SK-N-SH (cell line): ENCODE results near the gene ADRM1. TPM values are rescaled to one million over a fixed set of nuclear protein-coding genes. Genes with fewer than 3 reads are reported as not detected.

Experiments
- CTCF ChIA-PET: fragments of 300-600, 350-600 bp; formaldehyde crosslinking; extraction: SDS; loops from one replicate; lab custom pipeline; 2021; lab: Yijun Ruan, JAX
- POLR2A ChIA-PET: fragments of 350-600 bp; sonication (Branson Sonifier 250); formaldehyde crosslinking; extraction: SDS; loops from one replicate; lab custom pipeline; 2020; ENCODE audit warnings: antibody characterized with exemption, inconsistent platforms; lab: Yijun Ruan, JAX
- DNase-seq: peaks from one replicate; pipeline ENCODE4 v3.0.0; 2012
- H2AFZ ChIP-seq: fragments of 200-600 bp; sonication (generic); 2 replicates; pipeline ENCODE4 v1.8.1; 2016; ENCODE audit warnings: antibody characterized with exemption, mild to moderate bottlenecking, low read depth
- H3F3A ChIP-seq: fragments of 200-600 bp; sonication (generic); replicated peaks from 2 replicates; pipeline ENCODE3; 2016; ENCODE audit warnings: antibody characterized with exemption, mild to moderate bottlenecking; ENCODE audit not compliant: insufficient read depth
- H3K27ac ChIP-seq, 2 experiments: fragments of 200-500 bp in 1 of 2; fragments of 200-600 bp in 1 of 2; sonication (Bioruptor generic) in 1 of 2; sonication (generic), shearing (Covaris generic) in 1 of 2; 2 replicates each; pipeline versions ENCODE4 v1.5.1 to v1.6.1; 2014 to 2016; ENCODE audit warnings: low read depth in 2 of 2, inconsistent platforms in 1 of 2, low read length in 1 of 2, mild to moderate bottlenecking in 1 of 2, mixed read lengths in 1 of 2
- H3K27me3 ChIP-seq: fragments of 200-600 bp; sonication (generic), shearing (Covaris generic); 2 replicates; pipeline ENCODE4 v1.6.1; 2016; ENCODE audit warnings: mixed run types; ENCODE audit not compliant: insufficient read depth
- H3K36me3 ChIP-seq, 2 experiments: fragments of 200-500 bp in 1 of 2; fragments of 200-600 bp in 1 of 2; sonication (Bioruptor generic) in 1 of 2; sonication (generic) in 1 of 2; replicated peaks in 1 of 2; 2 replicates each; pipeline versions ENCODE3 to v1.5.1; 2014 to 2016; ENCODE audit warnings: low read length in 1 of 2, mild to moderate bottlenecking in 1 of 2; ENCODE audit not compliant: insufficient read depth in 2 of 2, control insufficient read depth in 1 of 2
- H3K4me1 ChIP-seq, 2 experiments: fragments of 200-500 bp in 1 of 2; fragments of 200-600 bp in 1 of 2; sonication (Bioruptor generic) in 1 of 2; sonication (generic), shearing (Covaris generic) in 1 of 2; 2 replicates each; pipeline versions ENCODE4 v1.5.1 to v1.6.1; 2014 to 2016; ENCODE audit warnings: low read depth in 1 of 2, low read length in 1 of 2, mixed run types in 1 of 2; ENCODE audit not compliant: insufficient read depth in 2 of 2, control insufficient read depth in 1 of 2
- H3K4me2 ChIP-seq: fragments of 200-600 bp; sonication (generic), shearing (Covaris generic); 2 replicates; pipeline ENCODE4 v1.6.1; 2017; ENCODE audit warnings: mixed run types
- H3K4me3 ChIP-seq, 2 experiments: fragments of 200-500 bp in 1 of 2; fragments of 200-600 bp in 1 of 2; sonication (Bioruptor generic) in 1 of 2; sonication (generic), shearing (Covaris generic) in 1 of 2; 2 replicates each; pipeline versions ENCODE4 v1.5.1 to v1.8.1; 2014 to 2016; ENCODE audit warnings: low read depth in 2 of 2, inconsistent platforms in 1 of 2, low read length in 1 of 2, mild to moderate bottlenecking in 1 of 2, mixed read lengths in 1 of 2, moderate library complexity in 1 of 2
- H3K79me2 ChIP-seq: fragments of 200-600 bp; sonication (generic); 2 replicates; pipeline ENCODE4 v1.8.1; 2017; ENCODE audit warnings: mild to moderate bottlenecking; ENCODE audit not compliant: insufficient read depth
- H3K9ac ChIP-seq: fragments of 200-600 bp; sonication (generic); 2 replicates; pipeline ENCODE4 v1.6.1; 2017; ENCODE audit warnings: mixed run types
- H3K9me2 ChIP-seq: fragments of 200-600 bp; sonication (generic); 2 replicates; pipeline ENCODE4 v1.6.1; 2017; ENCODE audit warnings: mixed run types
- H3K9me3 ChIP-seq: fragments of 200-600 bp; sonication (generic); 2 replicates; pipeline ENCODE4 v1.6.1; 2017; ENCODE audit warnings: mixed run types, mild to moderate bottlenecking, moderate library complexity
- H4K20me1 ChIP-seq: fragments of 200-600 bp; sonication (generic); 2 replicates; pipeline ENCODE4 v1.6.1; 2017; ENCODE audit warnings: mild to moderate bottlenecking, mixed run types; ENCODE audit not compliant: insufficient read depth
- CHD2 ChIP-seq: fragments of 150-350 bp; IDR thresholded peaks from 2 replicates; pipeline ENCODE4 v1.6.1; 2018; ENCODE audit warnings: low read length; ENCODE audit not compliant: partially characterized antibody
- EP300 ChIP-seq, 2 experiments: IDR thresholded peaks; 2 replicates each; pipeline versions ENCODE4 v1.4.0 to v1.6.1; 2012; ENCODE audit warnings: borderline replicate concordance in 1 of 2, low read depth in 1 of 2, low read length in 1 of 2
- EZH2phosphoT487 ChIP-seq: fragments of 200-600 bp; sonication (generic); IDR thresholded peaks from 2 replicates; pipeline ENCODE4 v1.6.1; 2017; ENCODE audit warnings: low read depth, mixed run types, mild to moderate bottlenecking, antibody characterized with exemption, moderate library complexity, borderline replicate concordance
- FOSL2 ChIP-seq: IDR thresholded peaks from 2 replicates; pipeline ENCODE4 v1.4.0; 2012; ENCODE audit warnings: low read depth, mild to moderate bottlenecking, moderate library complexity, borderline replicate concordance
- FOXJ3 ChIP-seq: sonication (generic); formaldehyde crosslinking; IDR thresholded peaks from 2 replicates; pipeline ENCODE4 v1.5.1; 2020; ENCODE audit warnings: mild to moderate bottlenecking, missing genetic modification reagents
- GABPA ChIP-seq: IDR thresholded peaks from 2 replicates; pipeline ENCODE4 v1.4.0; 2012; ENCODE audit warnings: low read depth, mild to moderate bottlenecking
- GATA2 ChIP-seq: sonication (generic); formaldehyde crosslinking; IDR thresholded peaks from 2 replicates; pipeline ENCODE4 v1.5.0; 2020; ENCODE audit warnings: mild to moderate bottlenecking, missing genetic modification reagents
- JUND ChIP-seq: IDR thresholded peaks from 2 replicates; pipeline ENCODE4 v1.4.0; 2012
- MXI1 ChIP-seq: IDR thresholded peaks from 2 replicates; pipeline ENCODE4 v1.6.1; 2012; ENCODE audit warnings: mild to moderate bottlenecking, low read depth, low read length, improper control_type of control experiment
- NFIC ChIP-seq: IDR thresholded peaks from 2 replicates; pipeline ENCODE4 v1.4.0; 2012; ENCODE audit warnings: borderline replicate concordance
- RAD21 ChIP-seq: IDR thresholded peaks from 2 replicates; pipeline ENCODE4 v1.6.1; 2012; ENCODE audit warnings: mild to moderate bottlenecking, low read length
- RXRA ChIP-seq: IDR thresholded peaks from 2 replicates; pipeline ENCODE4 v1.4.0; 2012; ENCODE audit warnings: low read depth, mild to moderate bottlenecking, borderline replicate concordance
- TCF12 ChIP-seq: IDR thresholded peaks from 2 replicates; pipeline ENCODE4 v1.4.0; 2012
- TEAD4 ChIP-seq: IDR thresholded peaks from 2 replicates; pipeline ENCODE4 v1.4.0; 2012; ENCODE audit warnings: mild to moderate bottlenecking, borderline replicate concordance; ENCODE audit not compliant: insufficient read depth
- YY1 ChIP-seq: IDR thresholded peaks from 2 replicates; pipeline ENCODE4 v1.4.0; 2012; ENCODE audit warnings: low read depth, mild to moderate bottlenecking
- WGBS: methylation state at CpG from one replicate; pipeline ENCODE4 v1.1.6; 2017; ENCODE audit warnings: low lambda C conversion rate; 5-methylcytosine and 5-hydroxymethylcytosine counted together
- polyA plus RNA-seq, 3 experiments: library from polyadenylated mRNA; depleted of rRNA; stranded (reverse); fragments of >200 nt; gene quantifications; 2 replicates each; pipeline ENCODE4 v1.2.3, GENCODE V29; 2012
- TF ChIP-seq, protein P1 (sequence below): IDR thresholded peaks from 2 replicates; pipeline ENCODE4 v1.4.0; 2012; ENCODE audit warnings: low read depth, borderline replicate concordance
- TF ChIP-seq, protein P2 (sequence below): fragments of 200-600 bp; sonication (generic); IDR thresholded peaks from 2 replicates; pipeline ENCODE4 v1.6.1; 2017; ENCODE audit warnings: antibody characterized with exemption, mild to moderate bottlenecking, moderate library complexity
- TF ChIP-seq, protein P3 (sequence below): IDR thresholded peaks from 2 replicates; pipeline ENCODE4; 2012
- TF ChIP-seq, protein P4 (sequence below): IDR thresholded peaks from 2 replicates; pipeline ENCODE4 v1.6.1; 2012; ENCODE audit warnings: mild to moderate bottlenecking, low read depth, low read length, moderate library complexity
- TF ChIP-seq, protein P5 (sequence below): fragments of 150-350 bp; IDR thresholded peaks from 2 replicates; pipeline ENCODE4 v1.6.1; 2017; ENCODE audit warnings: antibody characterized with exemption, low read length, low read depth, borderline replicate concordance
- TF ChIP-seq, protein P6 (sequence below): fragments of 150-350 bp; IDR thresholded peaks from 2 replicates; pipeline ENCODE4 v1.6.1; 2016; ENCODE audit warnings: mild to moderate bottlenecking, low read depth, low read length

The ADRM1 gene
- polyA plus RNA-seq, 1 of the 3 experiments (the other 2 are of a cell fraction) = 142 TPM

DNA sequence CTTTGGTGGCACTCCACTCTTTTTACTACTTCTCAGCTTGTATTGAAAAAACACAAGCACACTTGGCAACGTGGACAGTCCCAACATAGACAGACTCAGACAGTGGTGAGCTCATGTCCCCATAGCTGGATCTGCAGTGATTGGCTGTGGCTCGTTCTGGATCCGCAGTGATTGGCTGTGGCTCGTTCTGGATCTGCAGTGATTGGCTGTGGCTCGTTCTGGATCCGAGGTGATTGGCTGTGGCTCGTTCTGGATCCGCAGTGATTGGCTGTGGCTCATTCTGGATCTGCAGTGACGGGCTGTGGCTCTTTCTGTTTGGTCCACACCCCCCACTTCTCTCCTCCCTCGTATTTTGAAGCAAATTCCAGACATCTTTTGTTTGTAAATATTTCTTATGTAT is 36.5 kb upstream of the ADRM1 start (continued):
- TF ChIP-seq, protein P1, sequence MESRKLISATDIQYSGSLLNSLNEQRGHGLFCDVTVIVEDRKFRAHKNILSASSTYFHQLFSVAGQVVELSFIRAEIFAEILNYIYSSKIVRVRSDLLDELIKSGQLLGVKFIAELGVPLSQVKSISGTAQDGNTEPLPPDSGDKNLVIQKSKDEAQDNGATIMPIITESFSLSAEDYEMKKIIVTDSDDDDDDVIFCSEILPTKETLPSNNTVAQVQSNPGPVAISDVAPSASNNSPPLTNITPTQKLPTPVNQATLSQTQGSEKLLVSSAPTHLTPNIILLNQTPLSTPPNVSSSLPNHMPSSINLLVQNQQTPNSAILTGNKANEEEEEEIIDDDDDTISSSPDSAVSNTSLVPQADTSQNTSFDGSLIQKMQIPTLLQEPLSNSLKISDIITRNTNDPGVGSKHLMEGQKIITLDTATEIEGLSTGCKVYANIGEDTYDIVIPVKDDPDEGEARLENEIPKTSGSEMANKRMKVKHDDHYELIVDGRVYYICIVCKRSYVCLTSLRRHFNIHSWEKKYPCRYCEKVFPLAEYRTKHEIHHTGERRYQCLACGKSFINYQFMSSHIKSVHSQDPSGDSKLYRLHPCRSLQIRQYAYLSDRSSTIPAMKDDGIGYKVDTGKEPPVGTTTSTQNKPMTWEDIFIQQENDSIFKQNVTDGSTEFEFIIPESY = no peak
- no peak for TF ChIP-seq RAD21
- TF ChIP-seq, protein P2, sequence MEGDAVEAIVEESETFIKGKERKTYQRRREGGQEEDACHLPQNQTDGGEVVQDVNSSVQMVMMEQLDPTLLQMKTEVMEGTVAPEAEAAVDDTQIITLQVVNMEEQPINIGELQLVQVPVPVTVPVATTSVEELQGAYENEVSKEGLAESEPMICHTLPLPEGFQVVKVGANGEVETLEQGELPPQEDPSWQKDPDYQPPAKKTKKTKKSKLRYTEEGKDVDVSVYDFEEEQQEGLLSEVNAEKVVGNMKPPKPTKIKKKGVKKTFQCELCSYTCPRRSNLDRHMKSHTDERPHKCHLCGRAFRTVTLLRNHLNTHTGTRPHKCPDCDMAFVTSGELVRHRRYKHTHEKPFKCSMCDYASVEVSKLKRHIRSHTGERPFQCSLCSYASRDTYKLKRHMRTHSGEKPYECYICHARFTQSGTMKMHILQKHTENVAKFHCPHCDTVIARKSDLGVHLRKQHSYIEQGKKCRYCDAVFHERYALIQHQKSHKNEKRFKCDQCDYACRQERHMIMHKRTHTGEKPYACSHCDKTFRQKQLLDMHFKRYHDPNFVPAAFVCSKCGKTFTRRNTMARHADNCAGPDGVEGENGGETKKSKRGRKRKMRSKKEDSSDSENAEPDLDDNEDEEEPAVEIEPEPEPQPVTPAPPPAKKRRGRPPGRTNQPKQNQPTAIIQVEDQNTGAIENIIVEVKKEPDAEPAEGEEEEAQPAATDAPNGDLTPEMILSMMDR = no peak
- TF ChIP-seq, protein P3, sequence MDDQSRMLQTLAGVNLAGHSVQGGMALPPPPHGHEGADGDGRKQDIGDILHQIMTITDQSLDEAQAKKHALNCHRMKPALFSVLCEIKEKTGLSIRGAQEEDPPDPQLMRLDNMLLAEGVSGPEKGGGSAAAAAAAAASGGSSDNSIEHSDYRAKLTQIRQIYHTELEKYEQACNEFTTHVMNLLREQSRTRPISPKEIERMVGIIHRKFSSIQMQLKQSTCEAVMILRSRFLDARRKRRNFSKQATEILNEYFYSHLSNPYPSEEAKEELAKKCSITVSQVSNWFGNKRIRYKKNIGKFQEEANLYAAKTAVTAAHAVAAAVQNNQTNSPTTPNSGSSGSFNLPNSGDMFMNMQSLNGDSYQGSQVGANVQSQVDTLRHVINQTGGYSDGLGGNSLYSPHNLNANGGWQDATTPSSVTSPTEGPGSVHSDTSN = no peak
- no peak for TF ChIP-seq EP300 (IDR thresholded peaks at IDR 0.05; ENCODE audit: borderline replicate concordance in 1 of 2, low read depth in 1 of 2, low read length in 1 of 2)
- no peak for TF ChIP-seq CHD2
- TF ChIP-seq FOSL2 = no peak

DNA sequence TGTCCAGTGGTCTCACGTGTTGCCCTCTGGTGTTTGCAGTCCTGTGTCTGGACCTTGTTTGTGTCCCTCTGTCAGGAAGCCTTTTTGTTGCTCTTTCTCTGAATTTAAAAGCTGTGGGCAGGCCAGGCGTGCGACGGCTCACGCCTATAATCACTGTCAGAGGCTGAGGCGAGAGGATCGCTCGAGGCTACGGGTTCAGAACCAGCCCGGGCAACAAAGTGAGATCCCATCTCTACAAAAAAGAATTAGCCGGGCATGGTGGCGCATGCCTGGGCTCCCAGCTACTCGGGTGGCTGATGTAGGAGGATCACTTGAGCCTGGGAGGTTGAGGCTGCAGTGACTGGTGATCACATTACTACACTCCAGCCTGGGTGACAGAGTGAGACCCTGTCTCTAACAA is 35.9 kb upstream of the ADRM1 start:
- CTCF ChIA-PET = no interaction called here
- POLR2A ChIA-PET = no interaction called here

More for the DNA sequence above, 35.9 kb upstream of the ADRM1 start:
- peaks cover 20 to 31% of the 10 kb centered on the region in 2 experiments for H3K36me3 ChIP-seq
- H3K4me3 ChIP-seq = no peak overlapping the region
- no peak for DNase-seq
- H3K4me1 ChIP-seq = no peaks in the 10 kb centered on the region
- H3F3A ChIP-seq = no peaks in the 10 kb centered on the region
- H3K27me3 ChIP-seq = no peaks in the 10 kb centered on the region
- WGBS = 96% methylated on average over 13 of the region's 13 CpGs
- H3K9me3 ChIP-seq = no peaks in the 10 kb centered on the region
- no peaks in the 10 kb centered on the region for H4K20me1 ChIP-seq
- no peak overlapping the region for H3K27ac ChIP-seq
- H3K4me2 ChIP-seq = no peak overlapping the region
- no peak for TF ChIP-seq CHD2
- TF ChIP-seq GABPA = no peak
- no peak for TF ChIP-seq TEAD4
- TF ChIP-seq, protein P4, sequence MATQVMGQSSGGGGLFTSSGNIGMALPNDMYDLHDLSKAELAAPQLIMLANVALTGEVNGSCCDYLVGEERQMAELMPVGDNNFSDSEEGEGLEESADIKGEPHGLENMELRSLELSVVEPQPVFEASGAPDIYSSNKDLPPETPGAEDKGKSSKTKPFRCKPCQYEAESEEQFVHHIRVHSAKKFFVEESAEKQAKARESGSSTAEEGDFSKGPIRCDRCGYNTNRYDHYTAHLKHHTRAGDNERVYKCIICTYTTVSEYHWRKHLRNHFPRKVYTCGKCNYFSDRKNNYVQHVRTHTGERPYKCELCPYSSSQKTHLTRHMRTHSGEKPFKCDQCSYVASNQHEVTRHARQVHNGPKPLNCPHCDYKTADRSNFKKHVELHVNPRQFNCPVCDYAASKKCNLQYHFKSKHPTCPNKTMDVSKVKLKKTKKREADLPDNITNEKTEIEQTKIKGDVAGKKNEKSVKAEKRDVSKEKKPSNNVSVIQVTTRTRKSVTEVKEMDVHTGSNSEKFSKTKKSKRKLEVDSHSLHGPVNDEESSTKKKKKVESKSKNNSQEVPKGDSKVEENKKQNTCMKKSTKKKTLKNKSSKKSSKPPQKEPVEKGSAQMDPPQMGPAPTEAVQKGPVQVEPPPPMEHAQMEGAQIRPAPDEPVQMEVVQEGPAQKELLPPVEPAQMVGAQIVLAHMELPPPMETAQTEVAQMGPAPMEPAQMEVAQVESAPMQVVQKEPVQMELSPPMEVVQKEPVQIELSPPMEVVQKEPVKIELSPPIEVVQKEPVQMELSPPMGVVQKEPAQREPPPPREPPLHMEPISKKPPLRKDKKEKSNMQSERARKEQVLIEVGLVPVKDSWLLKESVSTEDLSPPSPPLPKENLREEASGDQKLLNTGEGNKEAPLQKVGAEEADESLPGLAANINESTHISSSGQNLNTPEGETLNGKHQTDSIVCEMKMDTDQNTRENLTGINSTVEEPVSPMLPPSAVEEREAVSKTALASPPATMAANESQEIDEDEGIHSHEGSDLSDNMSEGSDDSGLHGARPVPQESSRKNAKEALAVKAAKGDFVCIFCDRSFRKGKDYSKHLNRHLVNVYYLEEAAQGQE = no peak
- TF ChIP-seq JUND = no peak
- no peak for TF ChIP-seq EZH2phosphoT487
- TF ChIP-seq TCF12 = no peak
- TF ChIP-seq, protein P5, sequence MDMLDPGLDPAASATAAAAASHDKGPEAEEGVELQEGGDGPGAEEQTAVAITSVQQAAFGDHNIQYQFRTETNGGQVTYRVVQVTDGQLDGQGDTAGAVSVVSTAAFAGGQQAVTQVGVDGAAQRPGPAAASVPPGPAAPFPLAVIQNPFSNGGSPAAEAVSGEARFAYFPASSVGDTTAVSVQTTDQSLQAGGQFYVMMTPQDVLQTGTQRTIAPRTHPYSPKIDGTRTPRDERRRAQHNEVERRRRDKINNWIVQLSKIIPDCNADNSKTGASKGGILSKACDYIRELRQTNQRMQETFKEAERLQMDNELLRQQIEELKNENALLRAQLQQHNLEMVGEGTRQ = no peak
- no peak for TF ChIP-seq MXI1
- TF ChIP-seq, protein P6, sequence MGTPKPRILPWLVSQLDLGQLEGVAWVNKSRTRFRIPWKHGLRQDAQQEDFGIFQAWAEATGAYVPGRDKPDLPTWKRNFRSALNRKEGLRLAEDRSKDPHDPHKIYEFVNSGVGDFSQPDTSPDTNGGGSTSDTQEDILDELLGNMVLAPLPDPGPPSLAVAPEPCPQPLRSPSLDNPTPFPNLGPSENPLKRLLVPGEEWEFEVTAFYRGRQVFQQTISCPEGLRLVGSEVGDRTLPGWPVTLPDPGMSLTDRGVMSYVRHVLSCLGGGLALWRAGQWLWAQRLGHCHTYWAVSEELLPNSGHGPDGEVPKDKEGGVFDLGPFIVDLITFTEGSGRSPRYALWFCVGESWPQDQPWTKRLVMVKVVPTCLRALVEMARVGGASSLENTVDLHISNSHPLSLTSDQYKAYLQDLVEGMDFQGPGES = no peak
- no peak for TF ChIP-seq YY1
- no peak for TF ChIP-seq NFIC
- TF ChIP-seq EP300 (IDR thresholded peaks at IDR 0.05; ENCODE audit: borderline replicate concordance in 1 of 2, low read depth in 1 of 2, low read length in 1 of 2) = no peak
- no peak for TF ChIP-seq GATA2 (CRISPR knock-in tag)
- TF ChIP-seq FOXJ3 (CRISPR knock-in tag) = no peak
- no peak for TF ChIP-seq RAD21
- TF ChIP-seq RXRA = no peak
- H3K79me2 ChIP-seq = no peaks in the 10 kb centered on the region
- no peaks in the 10 kb centered on the region for H3K9me2 ChIP-seq
- no peak overlapping the region for H2AFZ ChIP-seq
- H3K9ac ChIP-seq = no peak overlapping the region
